Measurements from ENCODE around the gene ITGB3. TPM values are rescaled to one million over a fixed set of nuclear protein-coding genes. Genes with fewer than 3 reads are reported as not detected.

The ITGB3 gene
- total and polyA plus RNA-seq, 2 of the 4 experiments (the other 2 are of a cell fraction) = 9.8 to 17.6 TPM

GRCh38 chr17:47223460-47223859 lies 30.2 kb upstream of the ITGB3 start:
- Histone ChIP-seq H3K79me1 (ENCODE audit: low read depth in 1 of 2, low read length in 2 of 2) (peaks cover 0 to 6% of the 10 kb centered on the region in 2 experiments; a peak in 1 of 4 replicates), H3K18ac (ENCODE audit: low read depth, low read length) (no peak overlapping the region; the same call in 1 of the 2 replicates), H3K27me3 (ENCODE audit: control insufficient read depth, insufficient read depth, low read length) (no peaks in the 10 kb centered on the region), H2BK15ac (ENCODE audit: low read depth, low read length) (peak overlapping the region; percentile 90), H4K5ac (ENCODE audit: low read depth, low read length) (peak overlapping the region; percentile 26; the same call in 1 of the 2 replicates), H2BK20ac (ENCODE audit: low read depth, low read length) (peak overlapping the region; percentile 77; the same call in 1 of the 2 replicates), H3K9me1 (ENCODE audit: insufficient read depth, low read length) (peaks cover 4% of the 10 kb centered on the region), H3K4me3 (ENCODE audit: insufficient read depth, low read depth, low read length) (no peak overlapping the region), H3K14ac (replicated peaks; ENCODE audit: low read depth, low read length) (peak overlapping the region; percentile 81), H2BK5ac (ENCODE audit: low read depth, low read length, poor library complexity, severe bottlenecking) (no peak overlapping the region), H2AK5ac (ENCODE audit: low read depth, low read length) (peak overlapping the region; percentile 82), H3K4me1 (ENCODE audit: control insufficient read depth, insufficient read depth, low read length) (peaks cover 17% of the 10 kb centered on the region), H4K8ac (ENCODE audit: low read depth in 2 of 2, low read length in 2 of 2) (peak overlapping the region; percentile 37 to 58; a peak in 2 of 4 replicates), H2AFZ (replicated peaks; ENCODE audit: low read length, poor library complexity) (no peak overlapping the region), H3K4me2 (ENCODE audit: low read depth, low read length) (no peak overlapping the region), H3K27ac (ENCODE audit: insufficient read depth, low read length) (no peak overlapping the region), H2AK9ac (replicated peaks; ENCODE audit: low read depth, low read length, poor library complexity) (no peak overlapping the region), H3K36me3 (ENCODE audit: control insufficient read depth, insufficient read depth, low read length) (no peaks in the 10 kb centered on the region), H3K4ac (ENCODE audit: low read depth, low read length) (peak overlapping the region; percentile 66), H3K9ac (ENCODE audit: low read depth, low read length) (no peak overlapping the region), H4K91ac (ENCODE audit: insufficient read depth, low read depth, low read length) (peak overlapping the region; percentile 58; the same call in 1 of the 2 replicates), H3K56ac (ENCODE audit: extremely low read depth, insufficient read depth, low read length) (no peak overlapping the region), H2BK120ac (ENCODE audit: low read depth, low read length) (peak overlapping the region; percentile 63), H3K9me3 (ENCODE audit: control insufficient read depth, insufficient read depth, low read length) (no peaks in the 10 kb centered on the region), H4K20me1 (ENCODE audit: insufficient read depth, low read length) (no peaks in the 10 kb centered on the region), H3K23ac (ENCODE audit: low read depth, low read length) (0 out of 2 replicates have a peak overlapping the region, but pooled peaks have one; percentile 31)
- intact Hi-C loops (cut with micrococcal nuclease) (no loop called here), dilution Hi-C loops (cut with HindIII; ENCODE audit: low sequenced_read_pairs, unreplicated experiment) (no loop called here), in situ Hi-C loops (cut with MboI; ENCODE audit: low sequenced_read_pairs) (loop anchor here (10.0 kb wide), 1 partner anchor 391 kb away; no protein-coding TSS in a partner anchor)
- no peak for ATAC-seq (ENCODE audit: low read depth)
- TF ChIP-seq CEBPB (IDR thresholded peaks at IDR 0.05; ENCODE audit: low read depth, low read length) = no peak
- no peak for TF ChIP-seq FOS (IDR thresholded peaks at IDR 0.05; ENCODE audit: low read depth, low read length)
- TF ChIP-seq NFE2L2 (IDR thresholded peaks at IDR 0.05; ENCODE audit: low read depth, low read length) = no peak
- TF ChIP-seq CTCF (conservative IDR thresholded peaks at IDR 0.05; ENCODE audit: low read depth, low read length) = no peak
- TF ChIP-seq RCOR1 (IDR thresholded peaks at IDR 0.05; ENCODE audit: insufficient replicate concordance, low read length) = no peak
- no peak for TF ChIP-seq RAD21 (IDR thresholded peaks at IDR 0.05; ENCODE audit: low read length)
- no peak for TF ChIP-seq MAFK (IDR thresholded peaks at IDR 0.05; ENCODE audit: low read depth, low read length)
- no peak for TF ChIP-seq RFX5 (IDR thresholded peaks at IDR 0.05; ENCODE audit: low read depth, low read length)
- TF ChIP-seq USF2 (IDR thresholded peaks at IDR 0.05; ENCODE audit: low read depth, low read length) = no peak
- no peak for TF ChIP-seq BHLHE40 (IDR thresholded peaks at IDR 0.05; ENCODE audit: low read depth, low read length)
- ChIA-PET POLR2A (ENCODE audit: unreplicated experiment) (no interaction called here), CTCF (no interaction called here)
- no peak for DNase-seq
- WGBS, 2 experiments (ENCODE audit: extremely low coverage in 2 of 2, insufficient read length in 1 of 2) = 90% methylated on average over 2 of the region's 5 CpGs; no CpG with 5 or more reads in 1 of the 2 experiments
- no TSS peak for BruUV-seq (replicated peaks)
